AG04450 (cell line): ENCODE measurements around the gene ST6GALNAC2. TPM values are rescaled to one million over a fixed set of nuclear protein-coding genes. Genes with fewer than 3 reads are reported as not detected.
"Not testable (repeated sequence)": the region's sequence is repeated elsewhere in the genome, so short reads cannot be mapped to it uniquely, and the experiment has no call there.

Experiments
- CTCF ChIA-PET: fragments of 300-600, 350-600 bp; formaldehyde crosslinking; extraction: SDS; loops from one replicate; lab custom pipeline; 2022; ENCODE audit warnings: antibody characterized with exemption, inconsistent platforms; lab: Charles Lee
- POLR2A ChIA-PET: fragments of 350-600 bp; formaldehyde crosslinking; extraction: SDS; loops from one replicate; lab custom pipeline; 2021; ENCODE audit warnings: antibody characterized with exemption, inconsistent platforms; lab: Yijun Ruan, JAX
- DNase-seq: peaks from one replicate; pipeline ENCODE4 v3.0.0-alpha.2; 2011; ENCODE audit warnings: low read depth, low spot score
- H3K27ac ChIP-seq: one replicate; pipeline ENCODE4 v1.5.1; 2012; ENCODE audit warnings: low read depth, low read length, control low read depth
- H3K27me3 ChIP-seq: one replicate; pipeline ENCODE4 v1.6.0; 2012; ENCODE audit warnings: low read length; ENCODE audit not compliant: control insufficient read depth, insufficient read depth
- H3K4me3 ChIP-seq: 2 replicates; pipeline ENCODE4 v1.5.1; 2011; ENCODE audit warnings: mild to moderate bottlenecking, low read depth, low read length, control low read depth
- H3K9me3 ChIP-seq: 2 replicates; pipeline ENCODE4 v1.5.1; 2012; ENCODE audit warnings: low read length; ENCODE audit not compliant: control insufficient read depth, insufficient read depth
- polyA plus RNA-seq: library from polyadenylated mRNA; depleted of rRNA; stranded (reverse); fragments of >200 nt; gene quantifications from 2 replicates; pipeline ENCODE4 v1.2.3, GENCODE V29; 2011
- TF ChIP-seq, protein P1 (sequence below): IDR thresholded peaks from 2 replicates; pipeline ENCODE4 v1.5.1; 2011; ENCODE audit warnings: low read depth, low read length, control low read depth, inconsistent platforms

The ST6GALNAC2 gene
- polyA plus RNA-seq, 1 experiment: 0.36 TPM

DNA sequence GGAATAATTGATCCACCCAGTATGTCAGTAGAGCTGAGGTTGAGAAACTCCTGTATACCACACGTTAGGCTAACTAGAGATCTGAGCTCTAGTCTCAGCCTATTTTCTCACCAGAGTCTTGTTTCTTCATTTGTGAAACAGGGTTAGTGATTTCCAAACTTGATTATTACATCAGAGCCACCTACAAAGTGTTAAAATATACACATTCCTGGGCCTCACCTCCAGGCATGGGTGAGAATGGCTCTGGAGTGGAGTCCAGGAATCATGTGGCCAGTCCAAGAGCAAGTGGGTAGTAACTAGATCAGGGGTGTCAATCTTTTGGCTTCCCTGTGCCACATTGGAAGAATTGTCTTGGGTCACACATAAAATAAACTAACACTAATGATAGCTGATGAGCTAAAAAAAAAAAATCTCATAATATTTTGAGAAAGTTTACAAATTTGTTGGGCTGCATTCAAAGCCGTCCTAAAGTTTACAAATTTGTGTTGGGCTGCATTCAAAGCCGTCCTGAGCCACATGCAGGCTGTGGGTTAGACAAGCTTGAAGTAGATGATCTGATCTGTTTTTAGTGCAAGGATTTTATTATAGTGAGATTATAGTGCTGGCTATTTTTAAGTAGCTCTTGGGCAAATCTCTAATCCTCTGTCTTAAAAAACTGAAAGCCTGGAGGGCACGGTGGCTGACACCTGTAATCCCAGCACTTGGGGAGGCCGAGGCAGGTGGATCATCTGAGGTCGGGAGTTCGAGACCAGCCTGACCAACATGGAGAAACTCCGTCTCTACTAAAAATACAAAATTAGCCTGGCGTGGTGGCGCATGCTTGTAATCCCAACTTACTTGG, 25.4 kb downstream of the ST6GALNAC2 start:
- Histone ChIP-seq H3K4me3 (peak overlapping the region; percentile 41), H3K27me3 (no peaks in the 10 kb centered on the region), H3K9me3 (no peaks in the 10 kb centered on the region), H3K27ac (peak overlapping the region; percentile 11)
- no peak for DNase-seq
- ChIA-PET CTCF (interaction anchor here (0.6 to 2.2 kb wide), 6 partner anchors 31 to 155 kb away, joined by 3 to 9 read pairs (median 6); no protein-coding TSS in a partner anchor), POLR2A (no interaction called here)
- TF ChIP-seq, protein P1, sequence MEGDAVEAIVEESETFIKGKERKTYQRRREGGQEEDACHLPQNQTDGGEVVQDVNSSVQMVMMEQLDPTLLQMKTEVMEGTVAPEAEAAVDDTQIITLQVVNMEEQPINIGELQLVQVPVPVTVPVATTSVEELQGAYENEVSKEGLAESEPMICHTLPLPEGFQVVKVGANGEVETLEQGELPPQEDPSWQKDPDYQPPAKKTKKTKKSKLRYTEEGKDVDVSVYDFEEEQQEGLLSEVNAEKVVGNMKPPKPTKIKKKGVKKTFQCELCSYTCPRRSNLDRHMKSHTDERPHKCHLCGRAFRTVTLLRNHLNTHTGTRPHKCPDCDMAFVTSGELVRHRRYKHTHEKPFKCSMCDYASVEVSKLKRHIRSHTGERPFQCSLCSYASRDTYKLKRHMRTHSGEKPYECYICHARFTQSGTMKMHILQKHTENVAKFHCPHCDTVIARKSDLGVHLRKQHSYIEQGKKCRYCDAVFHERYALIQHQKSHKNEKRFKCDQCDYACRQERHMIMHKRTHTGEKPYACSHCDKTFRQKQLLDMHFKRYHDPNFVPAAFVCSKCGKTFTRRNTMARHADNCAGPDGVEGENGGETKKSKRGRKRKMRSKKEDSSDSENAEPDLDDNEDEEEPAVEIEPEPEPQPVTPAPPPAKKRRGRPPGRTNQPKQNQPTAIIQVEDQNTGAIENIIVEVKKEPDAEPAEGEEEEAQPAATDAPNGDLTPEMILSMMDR: no peak

DNA sequence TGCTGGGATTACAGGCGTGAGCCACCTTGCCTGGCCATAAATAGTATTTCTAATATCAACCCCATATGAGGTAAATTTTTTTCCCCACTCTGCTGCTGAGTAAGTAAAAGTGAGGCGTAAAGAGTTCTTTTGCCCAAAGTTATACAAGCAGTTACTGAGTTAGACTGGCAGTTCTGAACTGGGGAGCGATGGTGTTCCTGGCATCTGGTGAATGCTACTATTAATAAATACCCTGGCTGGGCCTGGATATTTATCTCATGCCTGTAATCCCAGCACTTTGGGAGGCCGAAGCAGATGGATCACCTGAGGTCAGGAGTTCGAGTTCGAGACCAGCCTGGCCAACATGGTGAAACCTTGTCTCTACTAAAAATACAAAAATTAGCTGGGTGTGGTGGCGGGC, 26.2 kb downstream of the ST6GALNAC2 start:
- CTCF ChIA-PET: interaction anchor here (1.3 to 4.3 kb wide), 4 partner anchors 36 to 122 kb away, joined by 3 to 23 read pairs (median 7); no protein-coding TSS in a partner anchor
- H3K27ac ChIP-seq, DNase-seq, H3K27me3 ChIP-seq, H3K9me3 ChIP-seq, POLR2A ChIA-PET: not testable (repeated sequence)
- peak overlapping the region; percentile 95 for H3K4me3 ChIP-seq

DNA sequence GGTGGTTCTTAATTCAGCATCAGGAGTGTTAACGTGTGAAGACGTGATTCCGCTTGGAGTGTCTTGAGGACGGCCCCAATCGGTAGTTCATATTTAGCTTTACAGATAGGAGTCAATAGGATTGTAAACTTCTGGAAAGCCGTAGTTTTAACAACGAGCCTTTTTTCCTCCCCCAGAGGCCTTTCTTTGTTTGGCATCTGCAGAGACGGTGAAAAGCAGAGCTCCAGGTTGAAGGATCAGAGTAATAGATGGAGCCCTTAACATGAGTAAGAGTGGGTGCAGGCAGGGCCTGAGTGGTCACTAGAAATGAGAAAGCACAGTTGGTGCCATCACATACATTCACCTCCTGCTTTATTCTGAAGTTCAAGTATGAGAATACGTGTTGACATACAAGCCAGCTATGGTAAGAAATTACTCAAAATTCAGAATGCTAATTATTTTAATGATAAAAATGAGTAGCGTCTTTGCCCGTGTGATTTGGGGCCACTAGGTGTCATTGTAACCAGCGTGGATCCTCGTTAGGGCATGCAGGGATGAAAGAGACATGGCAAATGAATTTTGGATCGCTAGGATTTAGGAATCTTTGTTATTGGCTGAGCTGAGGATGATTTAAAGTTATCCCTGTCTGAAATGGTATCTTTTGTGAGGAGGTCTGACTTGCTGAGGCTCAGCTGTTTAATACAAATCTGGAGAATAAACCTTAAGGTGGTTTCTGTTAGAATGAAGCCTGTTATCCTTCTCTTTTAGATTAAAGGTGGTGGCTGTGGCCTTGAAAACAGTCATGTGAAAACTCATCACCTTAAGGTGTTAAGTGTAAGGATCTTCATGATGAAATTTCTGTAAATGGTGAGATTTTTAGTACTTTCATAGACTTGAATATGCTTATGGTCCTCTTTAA, 27.2 kb downstream of the ST6GALNAC2 start:
- Histone ChIP-seq H3K9me3 (no peaks in the 10 kb centered on the region), H3K27ac (peak overlapping the region; percentile 68), H3K27me3 (no peaks in the 10 kb centered on the region), H3K4me3 (peak overlapping the region; percentile 95)
- CTCF ChIA-PET: interaction anchor here (0.6 to 4.3 kb wide), 12 partner anchors 8 to 159 kb away, joined by 3 to 23 read pairs (median 4); no protein-coding TSS in a partner anchor
- DNase-seq: no peak
- TF ChIP-seq, protein P1: peak; percentile 45
- POLR2A ChIA-PET: interaction anchor here (0.7 to 2.6 kb wide), 4 partner anchors 12 to 833 kb away, joined by 3 to 12 read pairs (median 8); no protein-coding TSS in a partner anchor

DNA sequence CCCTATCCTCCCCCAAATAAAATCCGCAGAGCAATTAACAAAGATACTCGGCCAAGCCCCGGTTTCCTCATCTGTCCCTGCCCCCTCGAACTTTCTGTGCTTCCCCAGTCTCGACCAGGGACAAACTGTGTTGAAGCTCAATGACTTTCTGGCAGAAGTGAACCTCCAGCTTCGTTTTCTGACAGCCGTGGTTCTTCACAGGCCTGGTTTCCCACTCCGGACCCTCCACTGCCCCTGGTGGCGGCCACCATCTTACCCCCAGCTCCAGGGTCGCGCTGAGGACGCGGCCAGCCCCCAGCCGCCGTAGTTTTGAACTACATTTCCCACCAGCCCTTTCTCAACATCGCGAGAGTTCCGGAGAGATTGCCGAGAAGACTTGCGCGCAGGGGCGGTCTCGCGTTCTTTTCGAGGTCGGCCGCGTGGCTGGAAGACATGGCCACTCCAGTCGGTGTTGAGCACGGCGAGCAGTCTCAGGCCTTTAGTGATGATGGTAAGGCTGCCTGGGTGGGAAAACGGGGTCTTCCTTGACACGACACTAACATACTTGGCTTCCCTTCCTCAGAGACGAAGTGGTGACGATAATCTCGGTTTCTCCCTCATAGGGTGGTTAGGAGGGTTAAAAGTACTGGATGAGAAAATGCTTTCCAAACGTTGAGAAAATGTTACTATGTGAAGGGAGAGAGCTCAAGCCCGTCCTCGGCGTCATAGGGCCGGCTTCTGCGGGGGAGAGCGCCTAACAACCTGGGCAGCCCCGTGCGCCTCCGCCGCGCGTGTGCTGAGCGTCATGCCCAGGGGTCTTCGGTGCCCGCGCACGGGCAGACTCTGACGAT, 28.1 kb downstream of the ST6GALNAC2 start:
- DNase-seq: peak; percentile 91
- CTCF ChIA-PET: interaction anchor here (0.6 to 4.3 kb wide), 13 partner anchors 9 to 159 kb away, joined by 3 to 23 read pairs (median 4); no protein-coding TSS in a partner anchor
- Histone ChIP-seq H3K27me3 (no peaks in the 10 kb centered on the region), H3K4me3 (peak overlapping the region; percentile 95), H3K9me3 (no peaks in the 10 kb centered on the region), H3K27ac (peak overlapping the region; percentile 68)
- TF ChIP-seq, protein P1: peak; percentile 70
- POLR2A ChIA-PET: interaction anchor here (0.7 to 2.6 kb wide), 12 partner anchors 11 to 1607 kb away, joined by 3 to 12 read pairs (median 4); partner anchors contain the start of genes CYGB and PRCD
